ENCODE data around the gene CUX1.

CUX1 gene

DNA sequence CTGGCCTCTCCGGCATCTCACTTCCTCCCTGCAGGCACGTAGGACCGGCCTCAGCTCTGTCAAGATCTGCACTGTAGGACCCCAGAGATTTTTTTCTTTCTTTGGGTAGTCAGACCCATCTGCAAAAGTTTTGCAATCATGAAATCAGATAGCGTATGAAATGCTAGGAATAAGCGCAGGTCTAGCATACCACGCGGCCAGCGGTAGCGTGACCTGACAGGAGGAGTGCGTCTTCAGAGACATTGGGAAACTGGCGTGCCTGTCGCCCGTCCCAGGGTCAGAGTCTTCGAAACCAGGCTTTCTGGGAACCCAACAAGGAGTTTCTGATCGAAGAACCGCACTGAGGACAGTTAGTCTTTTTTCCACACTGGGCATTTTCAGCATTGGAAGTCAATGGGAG, 368.4 kb downstream of the CUX1 start:
- DNase-seq (ENCODE audit: low spot score) = no peak

DNA sequence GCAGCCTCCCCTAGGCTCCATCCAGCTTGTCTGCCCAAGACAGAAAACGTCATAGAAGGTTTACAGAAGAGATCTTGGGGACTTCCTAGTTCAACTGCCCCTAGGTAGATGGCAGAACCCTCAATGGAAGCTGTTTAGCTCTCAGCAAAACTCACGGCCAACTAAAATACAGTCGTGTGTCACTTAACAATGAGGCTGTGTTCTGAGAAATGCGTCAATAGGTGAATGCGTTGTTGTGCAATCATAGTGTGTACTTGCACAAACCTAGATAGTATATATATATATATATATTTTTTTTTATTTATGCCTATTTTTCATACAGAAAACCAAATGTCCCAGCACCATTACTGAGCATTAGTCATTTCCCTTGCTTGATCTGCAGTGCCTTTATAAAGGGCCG, 368.9 kb downstream of the CUX1 start:
- DNase-seq (ENCODE audit: low spot score) = no peak

DNA sequence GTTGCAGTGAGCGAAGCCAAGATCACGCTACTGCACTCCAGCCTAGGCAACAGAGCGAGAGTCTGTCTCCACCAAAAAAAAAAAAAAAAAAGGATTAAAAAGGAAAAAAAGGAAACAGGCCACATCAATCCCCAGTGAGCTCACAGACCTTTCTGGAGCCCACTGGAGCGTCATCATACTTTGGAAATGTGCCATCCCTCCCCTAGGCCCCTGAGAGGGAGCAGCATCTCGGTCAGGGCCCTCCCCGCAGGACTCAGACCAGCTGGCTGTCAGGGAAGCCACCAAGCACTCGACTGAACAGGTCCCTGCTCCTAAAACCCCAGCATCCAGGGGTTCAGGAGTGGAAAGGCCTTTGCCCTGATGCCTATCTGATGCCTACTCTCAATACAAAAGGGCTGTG, 371.3 kb downstream of the CUX1 start:
- DNase-seq (ENCODE audit: low spot score) = no peak

DNA sequence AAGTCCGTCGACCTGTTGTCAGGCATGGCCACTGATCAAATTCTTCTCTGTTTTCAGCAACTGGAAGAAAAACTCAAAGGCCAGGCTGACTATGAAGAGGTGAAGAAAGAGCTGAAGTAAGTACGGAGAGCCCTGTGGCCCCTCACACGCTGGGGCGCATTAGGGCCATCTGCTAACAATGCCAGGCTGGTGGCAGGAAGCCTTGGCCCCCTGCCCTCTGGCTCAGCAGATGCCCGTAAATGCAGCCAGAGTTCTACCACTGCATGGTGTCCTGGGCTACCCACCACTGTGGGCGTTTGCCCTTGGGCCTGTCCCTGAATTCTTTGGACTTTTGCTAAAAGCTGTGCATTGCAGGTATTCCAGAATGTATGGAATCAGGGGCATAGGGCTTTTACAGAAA, 372.3 kb downstream of the CUX1 start:
- DNase-seq (ENCODE audit: low spot score) = no peak

DNA sequence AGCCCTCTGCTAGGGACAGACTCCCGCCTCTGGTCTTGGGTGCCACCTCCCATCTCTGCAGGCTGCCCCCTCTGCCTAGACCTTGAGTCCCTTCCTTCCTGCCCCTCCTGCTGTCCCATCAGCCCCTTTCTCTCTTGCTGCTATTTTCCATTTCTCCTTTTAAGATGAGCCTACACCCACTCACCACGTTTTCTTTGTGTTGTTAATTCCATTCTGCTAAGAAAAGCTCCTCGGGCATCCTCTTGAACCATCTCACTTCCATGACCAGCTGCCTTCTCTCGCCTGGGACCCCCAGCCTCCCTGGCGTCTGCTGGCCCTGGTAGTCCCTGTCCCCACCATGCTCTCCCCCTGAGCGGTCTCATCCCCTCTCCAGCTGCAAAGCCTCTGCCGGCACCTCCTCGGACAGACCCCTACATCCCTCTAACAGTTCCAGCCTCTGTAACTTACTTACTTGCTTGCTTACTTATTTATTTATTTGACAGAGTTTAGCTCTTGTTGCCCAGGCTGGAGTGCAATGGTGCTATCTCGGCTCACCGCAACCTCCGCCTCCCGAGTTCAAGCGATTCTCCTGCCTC, 373.4 kb downstream of the CUX1 start:
- no peak for DNase-seq (ENCODE audit: low spot score)

DNA sequence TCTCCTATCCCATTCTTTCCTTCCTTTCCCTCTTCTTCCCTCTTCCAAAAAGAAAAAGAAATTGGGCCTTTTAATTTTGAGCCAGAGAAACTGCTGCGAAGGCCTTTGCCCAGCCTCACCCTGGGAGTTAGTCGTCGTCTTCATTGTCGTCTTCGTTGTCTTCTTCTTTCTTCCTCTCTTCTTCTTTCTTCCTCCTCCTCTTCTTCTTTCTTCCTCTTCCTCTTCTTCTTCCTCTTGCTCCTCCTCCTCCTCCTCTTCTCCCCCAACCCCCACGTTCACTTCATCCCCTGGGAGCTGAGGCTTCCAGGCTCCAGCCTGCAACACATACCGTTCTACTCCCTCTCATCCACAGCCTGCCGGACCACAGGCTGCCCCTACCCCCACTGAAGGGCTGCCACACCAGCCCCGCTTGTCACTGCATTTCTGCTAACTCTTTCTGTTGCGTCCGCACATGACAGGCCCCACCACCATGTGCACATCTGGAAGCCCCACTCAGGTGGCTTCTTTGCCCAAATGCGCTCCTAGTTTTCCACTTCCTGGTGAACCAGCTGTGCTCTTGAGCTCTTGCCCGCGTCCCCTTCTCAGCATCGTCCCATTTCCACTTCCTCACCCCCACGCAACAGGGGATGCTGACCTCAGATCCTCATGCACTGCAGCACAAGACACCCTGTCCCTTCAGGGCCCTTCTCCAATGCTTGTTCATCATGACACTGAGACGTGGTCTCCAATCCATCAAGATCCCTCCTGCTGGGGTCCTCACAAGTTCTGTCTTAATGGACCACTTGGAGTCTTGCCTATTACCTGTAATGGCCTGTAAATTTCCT, 374.3 kb downstream of the CUX1 start:
- DNase-seq (ENCODE audit: low spot score) = no peak

DNA sequence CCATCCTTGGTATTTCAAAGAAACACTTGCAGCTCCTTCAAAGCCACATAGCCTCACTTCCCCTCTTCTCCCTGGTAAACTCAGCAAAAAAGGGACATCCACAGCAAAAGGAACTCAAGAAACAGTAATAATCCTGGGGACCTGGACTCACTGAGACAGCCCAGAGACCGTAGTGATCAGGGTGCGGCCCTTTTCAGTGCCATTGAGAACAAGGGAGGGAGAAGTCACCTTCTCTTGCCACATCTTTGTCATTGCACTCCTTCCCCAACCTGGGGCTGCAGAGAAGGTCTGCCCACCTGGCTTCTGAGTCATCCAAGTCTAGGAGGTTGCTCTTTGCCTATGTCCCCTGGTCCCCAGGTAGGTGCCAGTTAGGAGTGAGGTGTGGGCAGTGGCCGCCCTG, 375.4 kb downstream of the CUX1 start:
- DNase-seq (ENCODE audit: low spot score) = no peak

DNA sequence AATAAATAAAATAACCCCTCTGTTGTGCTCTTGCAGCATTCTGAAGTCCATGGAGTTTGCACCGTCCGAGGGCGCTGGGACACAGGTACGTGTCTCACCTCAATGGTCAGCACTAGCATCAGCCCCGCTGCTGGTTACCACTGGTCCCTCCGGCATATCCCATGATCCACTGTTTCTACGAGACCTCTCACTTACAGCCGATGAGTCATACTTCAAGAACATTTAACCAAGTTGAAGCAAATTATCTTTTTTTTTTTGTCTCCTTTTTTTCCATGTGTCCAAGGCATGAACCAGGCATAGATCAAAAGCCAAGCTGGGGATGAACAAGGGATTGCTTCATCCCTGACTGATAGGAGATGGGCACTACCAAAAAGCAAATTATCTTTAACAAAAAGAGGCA, 376.4 kb downstream of the CUX1 start:
- DNase-seq (ENCODE audit: low spot score) = no peak

DNA sequence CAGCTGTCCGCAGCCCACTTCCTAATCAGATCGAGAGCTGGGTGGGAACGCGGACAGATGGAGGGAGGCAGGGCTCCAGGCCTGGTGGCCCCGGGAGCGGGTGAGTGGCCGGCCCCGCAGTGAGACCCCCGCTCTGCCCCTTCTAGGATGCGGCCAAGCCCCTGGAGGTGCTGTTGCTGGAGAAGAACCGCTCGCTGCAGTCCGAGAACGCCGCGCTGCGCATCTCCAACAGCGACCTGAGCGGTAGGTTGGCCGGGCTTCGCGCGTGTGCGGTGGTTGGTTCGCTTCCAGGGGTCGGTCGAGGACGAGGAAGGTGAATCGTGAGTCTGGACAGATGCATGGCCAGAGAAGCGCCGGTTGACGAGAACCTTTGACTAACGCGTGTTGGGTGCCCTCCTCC, 377.9 kb downstream of the CUX1 start:
- DNase-seq (ENCODE audit: low spot score) = no peak

DNA sequence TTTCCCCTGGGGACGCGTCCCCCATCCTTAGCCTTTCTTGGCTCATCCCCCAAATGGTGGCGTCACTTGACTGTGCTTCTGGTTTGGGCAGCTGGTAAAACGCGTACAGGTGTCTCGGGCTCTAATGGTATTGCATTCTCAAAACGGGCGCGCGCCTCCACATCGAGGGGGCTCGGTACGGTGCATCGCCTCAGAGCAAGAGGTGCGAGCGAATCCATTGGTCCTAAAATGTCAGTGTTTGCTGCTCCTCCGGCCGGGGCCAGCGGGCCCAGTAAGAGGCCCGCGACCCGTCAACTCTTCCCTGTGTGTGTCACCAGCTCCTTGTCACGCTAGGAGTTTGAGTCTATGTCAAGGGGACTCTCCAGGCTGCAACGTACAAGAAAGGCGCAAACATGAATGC, 378.6 kb downstream of the CUX1 start:
- DNase-seq (ENCODE audit: low spot score) = no peak

DNA sequence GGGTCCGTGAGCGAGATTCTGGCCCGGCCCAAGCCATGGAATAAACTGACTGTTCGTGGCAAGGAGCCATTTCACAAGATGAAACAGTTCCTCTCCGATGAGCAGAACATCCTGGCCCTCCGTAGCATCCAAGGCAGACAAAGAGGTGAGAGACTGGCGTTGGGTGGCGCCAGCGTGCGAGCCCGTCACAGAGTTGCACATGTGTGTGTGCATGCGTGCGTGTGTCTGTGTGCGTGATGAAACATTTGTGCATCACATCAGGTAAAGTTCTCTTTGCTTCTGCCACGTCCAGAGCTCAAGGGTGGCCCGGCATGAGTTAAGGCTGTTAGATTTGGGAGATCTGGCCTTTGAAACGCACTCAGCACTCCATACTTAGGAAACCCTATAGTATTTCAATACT, 379.7 kb downstream of the CUX1 start:
- no peak for DNase-seq (ENCODE audit: low spot score)

DNA sequence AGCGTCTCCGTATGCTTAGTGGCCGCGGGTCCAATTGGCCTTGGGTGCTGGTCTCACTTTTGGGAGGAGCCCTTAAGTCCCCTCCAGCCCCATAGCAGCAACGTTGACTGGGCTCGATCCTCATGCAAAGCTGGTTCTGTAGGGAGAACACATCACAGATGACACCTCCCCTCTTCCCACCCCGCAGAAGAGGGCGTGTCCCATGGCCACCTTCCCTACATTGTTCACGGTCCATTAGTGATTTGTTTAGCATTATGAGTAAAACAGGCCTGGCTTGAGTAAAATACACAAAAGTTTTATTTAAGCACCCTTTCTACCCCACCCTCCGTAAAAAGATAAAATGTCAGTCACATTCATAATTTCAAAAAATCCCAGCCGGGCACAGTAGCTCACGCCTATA, 380.2 kb downstream of the CUX1 start:
- DNase-seq (ENCODE audit: low spot score) = no peak

DNA sequence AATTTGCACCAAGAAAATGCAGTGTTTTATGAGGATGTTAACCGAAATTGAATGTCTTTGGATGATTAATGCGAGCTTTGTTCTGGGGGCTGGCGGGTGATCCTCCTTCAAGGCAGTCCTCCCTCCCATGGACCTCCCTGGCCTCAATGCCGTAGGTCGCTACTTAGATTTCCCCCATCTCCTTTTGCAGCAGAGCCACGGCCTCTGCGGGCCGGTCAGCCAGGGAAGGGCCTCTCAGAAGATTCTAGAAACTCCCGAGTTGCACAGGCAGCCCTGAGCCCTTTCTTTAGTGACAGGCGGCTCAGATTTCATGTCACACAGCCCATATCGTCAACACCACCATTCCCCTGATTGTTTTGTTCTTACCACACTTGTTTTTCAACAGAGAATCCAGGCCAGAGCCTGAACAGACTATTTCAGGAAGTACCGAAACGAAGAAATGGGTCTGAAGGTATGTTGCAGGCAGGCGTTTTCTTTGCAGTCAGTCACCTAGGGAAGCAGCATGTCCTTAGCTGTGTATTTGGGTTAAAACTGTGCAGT, 381.1 kb downstream of the CUX1 start:
- no peak for DNase-seq (ENCODE audit: low spot score)

DNA sequence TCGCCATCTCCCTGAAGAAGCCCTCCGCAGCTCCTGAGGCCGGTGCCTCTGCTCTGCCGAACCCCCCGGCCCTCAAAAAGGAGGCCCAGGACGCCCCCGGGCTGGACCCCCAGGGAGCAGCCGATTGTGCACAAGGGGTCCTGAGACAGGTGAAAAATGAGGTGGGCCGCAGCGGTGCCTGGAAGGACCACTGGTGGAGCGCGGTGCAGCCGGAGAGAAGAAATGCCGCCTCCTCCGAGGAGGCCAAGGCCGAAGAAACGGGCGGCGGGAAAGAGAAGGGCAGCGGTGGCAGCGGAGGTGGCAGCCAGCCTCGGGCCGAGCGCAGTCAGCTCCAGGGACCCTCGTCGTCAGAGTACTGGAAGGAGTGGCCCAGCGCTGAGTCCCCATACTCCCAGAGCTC, 384.1 kb downstream of the CUX1 start:
- no peak for DNase-seq (ENCODE audit: low spot score)

DNA sequence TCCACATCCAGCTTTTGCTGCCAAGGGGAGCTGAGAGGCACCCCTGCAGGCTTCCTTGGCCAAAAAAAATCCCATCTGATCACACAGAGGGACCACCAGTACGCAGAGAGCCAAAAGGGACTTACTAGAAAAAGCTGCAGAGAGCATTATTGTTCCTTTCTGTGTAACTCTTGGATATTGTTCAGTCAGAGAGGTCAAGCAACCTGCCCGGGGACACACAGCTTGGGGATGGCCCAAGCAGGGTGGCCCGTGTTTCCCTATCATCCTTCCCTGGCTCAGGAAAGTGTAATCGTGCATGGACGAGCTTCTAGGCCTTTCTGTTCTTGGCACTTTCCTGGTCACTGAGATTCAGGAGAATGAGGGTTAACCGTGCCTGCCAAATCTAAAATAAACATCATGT, 385.1 kb downstream of the CUX1 start:
- no peak for DNase-seq (ENCODE audit: low spot score)

DNA sequence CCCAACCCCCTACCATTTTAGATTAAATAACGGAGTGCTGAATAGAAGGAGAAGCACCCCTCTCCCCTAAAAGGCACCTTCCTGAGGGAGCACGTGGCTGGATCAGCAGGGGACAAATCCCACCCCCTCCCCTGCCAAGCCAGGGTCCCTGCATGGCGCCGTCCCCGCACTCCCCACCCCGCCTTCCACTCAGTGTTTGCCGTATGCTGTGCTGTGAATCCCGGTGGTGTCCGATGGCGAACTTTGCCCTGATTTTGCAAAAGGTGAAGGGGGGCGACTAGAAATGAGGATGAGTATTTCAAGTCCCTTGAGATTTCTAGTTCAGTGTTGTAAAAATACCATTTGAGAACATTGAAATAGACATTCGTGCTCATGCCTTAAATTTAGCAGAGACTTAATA, 385.8 kb downstream of the CUX1 start:
- no peak for DNase-seq (ENCODE audit: low spot score)

DNA sequence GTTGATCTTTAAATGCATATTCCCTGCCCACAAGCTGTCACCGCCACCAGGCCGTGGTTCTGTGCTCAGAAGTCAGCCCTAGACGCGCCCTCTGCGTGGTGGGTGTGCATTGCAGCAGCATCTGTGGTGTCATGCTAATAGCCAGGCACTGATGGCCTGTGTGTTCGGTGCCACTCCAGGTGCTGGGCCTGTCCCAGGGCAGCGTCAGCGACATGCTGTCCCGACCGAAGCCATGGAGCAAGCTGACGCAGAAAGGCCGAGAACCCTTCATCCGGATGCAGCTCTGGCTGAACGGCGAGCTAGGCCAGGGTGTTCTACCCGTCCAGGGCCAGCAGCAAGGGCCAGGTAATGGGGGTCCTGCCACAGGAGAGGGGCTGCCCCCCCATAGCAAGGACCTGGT, 386.8 kb downstream of the CUX1 start:
- DNase-seq (ENCODE audit: low spot score) = no peak

DNA sequence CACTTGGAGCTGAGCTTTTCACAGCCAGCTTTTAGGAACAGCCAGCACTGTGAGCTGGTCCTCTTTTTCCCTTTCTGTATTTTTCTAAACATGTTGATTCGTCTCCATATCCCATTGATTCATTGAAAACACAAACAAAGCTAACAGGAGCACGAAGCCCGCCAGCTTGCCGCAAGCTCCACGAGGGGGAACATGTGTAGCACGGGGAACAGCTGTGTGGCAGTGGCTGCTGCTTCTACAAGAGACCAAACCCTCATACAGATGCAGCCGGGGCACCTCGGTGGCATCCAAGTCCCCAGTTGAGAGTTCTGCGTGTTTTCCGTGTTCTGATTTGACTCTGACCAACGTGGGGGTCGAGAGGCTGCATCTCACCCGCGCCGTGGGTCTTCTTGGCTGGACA, 388.5 kb downstream of the CUX1 start:
- no peak for DNase-seq (ENCODE audit: low spot score)

DNA sequence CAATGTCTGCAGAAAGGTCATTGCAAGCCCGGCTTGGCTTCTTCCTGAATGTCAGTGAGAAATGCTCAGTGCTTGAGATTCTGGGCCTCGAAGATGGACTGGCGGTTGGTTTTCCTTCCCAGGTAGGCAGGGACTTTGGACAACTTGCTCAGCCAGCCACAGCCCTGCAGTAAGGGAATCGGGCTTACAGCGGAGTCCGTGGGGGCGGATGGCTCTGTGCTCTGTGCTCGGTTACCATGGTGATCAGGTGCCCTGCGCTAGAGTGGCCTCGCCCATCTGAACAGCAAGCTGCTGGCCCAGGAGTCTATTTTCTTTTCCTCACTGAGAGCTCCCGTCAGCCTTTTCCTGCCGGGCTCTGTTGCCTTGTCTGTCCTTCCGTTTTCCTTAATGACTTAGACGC, 391.4 kb downstream of the CUX1 start:
- no peak for DNase-seq (ENCODE audit: low spot score)

DNA sequence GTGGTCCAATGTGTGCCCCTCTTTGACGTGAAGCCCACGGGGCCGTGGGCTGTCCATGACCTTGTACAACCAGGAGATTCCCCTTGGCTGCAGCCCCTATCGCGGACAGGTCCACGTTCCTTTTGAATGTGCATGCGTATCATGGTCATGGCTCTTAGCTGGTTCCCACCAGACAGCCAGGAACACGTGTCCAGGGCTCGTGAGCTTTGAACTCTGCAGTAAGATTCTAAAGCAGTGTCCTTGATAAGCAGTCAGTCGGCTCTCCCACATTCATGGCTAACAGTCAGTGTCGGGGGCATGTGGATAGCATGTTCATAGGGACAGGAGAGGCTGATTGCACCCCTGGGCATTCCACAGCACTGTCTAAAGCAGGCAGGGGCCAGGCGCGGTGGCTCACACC, 393.4 kb downstream of the CUX1 start:
- no peak for DNase-seq (ENCODE audit: low spot score)

DNA sequence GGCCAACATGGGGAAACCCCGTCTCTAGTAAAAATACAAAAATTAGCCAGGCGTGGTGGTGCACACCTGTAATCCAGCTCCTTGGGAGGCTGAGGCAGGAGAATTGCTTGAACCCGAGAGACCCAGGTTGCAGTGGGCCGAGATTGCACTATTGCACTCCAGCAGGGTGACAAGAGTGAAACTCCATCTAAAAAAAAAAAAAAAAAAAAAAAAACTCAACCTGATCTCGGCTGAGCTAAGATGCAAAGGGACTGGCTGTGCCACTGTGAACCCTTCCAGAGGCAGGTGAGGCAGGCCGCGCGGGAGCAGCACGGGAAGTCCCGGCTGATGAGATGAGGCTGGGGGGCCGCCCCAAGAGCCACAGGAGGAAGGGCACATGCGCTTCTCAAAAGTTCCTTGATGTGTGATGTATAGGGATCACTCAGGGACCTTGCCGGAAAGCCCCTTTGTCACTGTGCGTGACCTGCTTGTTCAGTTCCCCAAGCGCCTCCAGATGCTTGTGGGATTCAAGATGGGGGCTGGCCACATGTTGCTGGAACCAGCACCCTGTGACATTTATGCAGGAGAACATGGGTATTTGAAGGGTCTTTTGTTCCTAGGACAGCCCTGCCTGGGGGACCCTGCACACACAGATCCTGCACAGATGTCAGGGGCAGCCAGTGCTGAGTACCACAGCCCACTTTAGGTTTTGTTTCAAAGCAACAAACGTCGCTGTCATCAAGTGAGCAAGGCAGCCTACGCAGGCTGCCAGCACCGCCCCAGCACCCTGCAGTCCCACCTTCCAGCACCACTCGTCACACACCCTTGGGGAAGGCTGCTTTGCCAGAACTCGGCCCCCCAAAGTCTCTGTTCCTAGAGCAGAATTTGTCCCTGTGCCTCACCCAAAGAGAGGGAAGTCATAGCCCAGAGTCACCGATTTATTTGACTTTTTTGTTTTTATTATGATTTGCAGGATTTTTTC, 394.4 kb downstream of the CUX1 start:
- no peak for DNase-seq (ENCODE audit: low spot score)

DNA sequence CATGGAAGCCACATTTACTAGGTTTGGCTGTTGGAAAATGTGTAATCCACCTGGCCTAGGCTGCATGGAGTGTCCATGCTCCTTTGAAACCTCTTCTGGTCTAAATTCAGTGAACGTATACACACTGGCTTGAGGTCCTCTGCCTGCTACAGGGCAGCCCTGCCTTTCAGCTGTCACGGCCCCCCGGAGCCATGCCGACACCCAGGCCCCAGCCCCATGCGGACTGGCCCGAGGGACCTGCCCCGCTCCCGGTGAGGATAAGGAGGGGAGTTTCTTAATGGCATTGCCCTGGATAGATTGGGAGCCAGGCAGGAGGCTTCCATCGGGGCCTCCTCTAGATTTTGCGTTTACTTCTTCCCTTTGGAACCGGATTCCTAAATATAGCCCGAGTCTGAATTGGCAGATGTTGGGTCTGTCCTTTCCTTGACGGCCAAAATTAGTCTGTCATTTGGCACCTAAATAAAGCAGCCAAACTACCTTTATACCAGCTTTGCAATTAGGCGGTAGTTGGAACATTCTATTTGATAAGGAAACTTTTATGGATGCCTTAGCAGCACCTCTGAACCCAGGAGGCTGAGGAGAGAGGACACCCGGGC, 397.1 kb downstream of the CUX1 start:
- no peak for DNase-seq (ENCODE audit: low spot score)
